ENCODE measurements around the gene AQP9. TPM values are rescaled to one million over a fixed set of nuclear protein-coding genes. Genes with fewer than 3 reads are reported as not detected.
A peak's percentile ranks its signal among the peaks of the same experiment; 100 is the strongest.

AQP9 gene
- total and polyA plus RNA-seq, 12 donors, result 0.22 to 2.8 (median 0.84) TPM; not detected in 1

DNA sequence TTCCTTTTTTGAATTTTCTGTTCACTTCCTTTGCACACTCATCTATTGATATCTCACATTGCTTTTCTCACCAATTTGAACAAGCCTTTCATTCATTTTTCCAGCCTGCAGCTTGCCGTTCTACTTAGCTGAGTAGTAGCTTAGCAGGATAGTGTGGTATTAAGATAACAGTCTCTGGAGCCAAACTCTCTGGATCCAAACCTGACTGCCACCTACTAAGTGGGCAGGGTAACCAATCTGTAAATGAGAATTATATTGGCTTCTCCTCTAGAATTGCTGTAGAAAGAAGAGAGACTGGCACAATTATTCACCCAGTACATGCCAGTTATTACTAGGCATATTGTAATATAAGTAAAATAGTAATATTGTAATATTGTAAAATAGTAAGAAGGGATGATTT lies 40.5 kb downstream of the AQP9 start:
- Histone ChIP-seq H3K36me3 (replicated peaks in 1 of 2) (no peaks in the 10 kb centered on the region), H3K4me1 (replicated peaks in 1 of 2) (no peaks in the 10 kb centered on the region), H3K4me3 (no peak overlapping the region), H3K27ac (no peak overlapping the region), H3K27me3 (peaks cover 6% of the 10 kb centered on the region), H3K9me3 (replicated peaks in 1 of 3) (no peaks in the 10 kb centered on the region)
- DNase-seq, result no peak
- intact Hi-C loops (cut with DNase I), result no loop called here
- TF ChIP-seq POLR2A (IDR thresholded peaks at IDR 0.05) (no peak), CTCF (IDR thresholded peaks at IDR 0.05) (no peak)
- WGBS, 4 donors, result 77 to 93% (median 81%) methylated on average over 1 of the region's 1 CpG

DNA sequence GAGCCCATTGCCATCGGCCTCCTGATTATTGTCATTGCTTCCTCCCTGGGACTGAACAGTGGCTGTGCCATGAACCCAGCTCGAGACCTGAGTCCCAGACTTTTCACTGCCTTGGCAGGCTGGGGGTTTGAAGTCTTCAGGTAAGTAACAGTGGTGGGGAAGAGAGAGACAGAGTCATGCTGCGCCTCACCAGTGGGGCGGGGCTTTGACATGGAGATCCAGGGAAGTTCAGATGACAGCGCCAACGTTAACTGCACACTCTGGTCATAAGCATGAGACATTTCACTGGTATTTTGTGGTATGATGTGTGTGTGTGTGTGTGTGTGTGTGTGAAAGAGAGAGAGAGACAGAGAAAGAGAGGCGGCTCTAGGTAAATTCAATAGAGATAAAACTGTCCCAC lies 41.0 kb downstream of the AQP9 start:
- DNase-seq, result no peak
- Histone ChIP-seq H3K4me3 (no peak overlapping the region), H3K4me1 (replicated peaks in 1 of 2) (no peaks in the 10 kb centered on the region), H3K27me3 (peaks cover 6% of the 10 kb centered on the region), H3K9me3 (replicated peaks in 1 of 3) (no peaks in the 10 kb centered on the region), H3K36me3 (replicated peaks in 1 of 2) (no peaks in the 10 kb centered on the region), H3K27ac (no peak overlapping the region)
- intact Hi-C loops (cut with DNase I), result no loop called here
- TF ChIP-seq CTCF (IDR thresholded peaks at IDR 0.05), result no peak
- no peak for TF ChIP-seq POLR2A (IDR thresholded peaks at IDR 0.05)
- 91 to 97% (median 93%) methylated on average over 7 of the region's 7 CpGs for WGBS, 4 donors

DNA sequence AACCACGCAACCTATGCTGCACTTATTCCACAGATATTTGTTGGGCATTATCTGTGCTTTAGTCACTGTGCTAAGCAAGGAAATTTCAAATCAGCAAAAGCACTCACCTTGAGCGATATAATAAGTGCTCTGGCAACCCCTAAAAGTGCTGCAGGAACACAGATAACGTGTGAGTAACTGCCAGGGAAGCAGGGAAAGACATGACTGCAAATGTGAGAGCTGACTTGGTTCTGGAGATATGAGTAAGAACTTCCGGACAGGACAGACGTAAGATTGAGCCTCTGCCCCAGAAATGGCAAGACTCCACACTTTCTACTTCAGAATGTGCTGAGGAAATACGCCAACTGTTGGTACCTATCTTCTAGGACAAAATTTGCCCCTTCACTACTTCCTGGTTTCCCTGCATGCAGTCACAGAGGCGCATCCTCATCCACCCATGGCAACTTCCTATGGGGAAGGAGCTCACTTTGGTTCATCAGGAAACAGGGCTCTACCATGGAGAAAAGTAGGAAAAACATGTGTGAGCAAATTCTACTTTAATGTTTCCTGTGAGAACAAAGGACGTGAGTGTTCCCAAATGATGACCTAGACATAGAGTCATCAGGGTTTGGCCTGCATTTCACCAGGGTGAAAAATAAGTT lies 41.7 kb downstream of the AQP9 start:
- intact Hi-C loops (cut with DNase I), result loop anchor here (10.0 kb wide), 3 partner anchors 115 to 315 kb away; partner anchors contain the start of gene ALDH1A2 (in 1 of the 2)
- H3K27ac ChIP-seq, result no peak overlapping the region
- H3K9me3 ChIP-seq (replicated peaks in 1 of 3), result no peaks in the 10 kb centered on the region
- H3K27me3 ChIP-seq, result peaks cover 4% of the 10 kb centered on the region
- WGBS, 4 donors, result 66 to 76% (median 69%) methylated on average over 8 of the region's 8 CpGs
- no peaks in the 10 kb centered on the region for H3K36me3 ChIP-seq (replicated peaks in 1 of 2)
- DNase-seq, result no peak
- no peak overlapping the region for H3K4me3 ChIP-seq
- TF ChIP-seq CTCF (IDR thresholded peaks at IDR 0.05), result no peak
- no peak for TF ChIP-seq POLR2A (IDR thresholded peaks at IDR 0.05)
- no peaks in the 10 kb centered on the region for H3K4me1 ChIP-seq (replicated peaks in 1 of 2)

GRCh38 chr15:58182460-58183163 lies 44.4 kb downstream of the AQP9 start:
- Histone ChIP-seq H3K27me3 (no peaks in the 10 kb centered on the region), H3K9me3 (replicated peaks in 1 of 3) (no peaks in the 10 kb centered on the region), H3K27ac (no peak overlapping the region), H3K36me3 (replicated peaks in 1 of 2) (no peaks in the 10 kb centered on the region), H3K4me3 (no peak overlapping the region), H3K4me1 (replicated peaks in 1 of 2) (no peaks in the 10 kb centered on the region)
- 11 to 16% (median 13%) methylated on average over 9 of the region's 9 CpGs for WGBS, 4 donors
- intact Hi-C loops (cut with DNase I), result loop anchor here (10.0 kb wide), 3 partner anchors 118 to 318 kb away; partner anchors contain the start of gene ALDH1A2 (in 1 of the 2)
- peak in 6 of 7 donors; percentile 20 to 56 (median 44) for DNase-seq
- TF ChIP-seq POLR2A (IDR thresholded peaks at IDR 0.05) (no peak), CTCF (IDR thresholded peaks at IDR 0.05) (peak; percentile 39 to 85 (median 73))
